ENCODE measurements around the gene SH3PXD2A. TPM values are rescaled to one million over a fixed set of nuclear protein-coding genes. Genes with fewer than 3 reads are reported as not detected.
"Not testable (repeated sequence)": the region's sequence is repeated elsewhere in the genome, so short reads cannot be mapped to it uniquely, and the experiment has no call there.

SH3PXD2A gene
- total and polyA plus RNA-seq, 7 donors: 19.0 to 58.2 (median 24.5) TPM

- peaks cover under 1 to 12% (median 9%) of the 10 kb centered on the region in 4 donors for H3K36me3 ChIP-seq
- peak overlapping the region; percentile 66 to 97 (median 71) for H3K27ac ChIP-seq
- H3K4me1 ChIP-seq: peaks cover 0 to 68% (median 55%) of the 10 kb centered on the region in 4 donors
- WGBS, 2 donors: 85 to 90% methylated on average over 3 of the region's 3 CpGs
- no peaks in the 10 kb centered on the region for H3K9me3 ChIP-seq
- H3K27me3 ChIP-seq: no peaks in the 10 kb centered on the region
- no peak for DNase-seq
- H3K4me3 ChIP-seq: no peak overlapping the region
- intact Hi-C loops (cut with DNase I): loop anchor here (10.0 kb wide), 1 partner anchor 178 kb away; no protein-coding TSS in a partner anchor
- TF ChIP-seq EP300 (IDR thresholded peaks at IDR 0.05): no peak
- TF ChIP-seq POLR2A (IDR thresholded peaks at IDR 0.05): no peak
- TF ChIP-seq CTCF (IDR thresholded peaks at IDR 0.05): no peak
- TF ChIP-seq POLR2AphosphoS5 (IDR thresholded peaks at IDR 0.05): no peak
These were observed 192.1 kb downstream of the SH3PXD2A start for GRCh38 chr10:103663236-103663635.

- DNase-seq, H3K4me3 ChIP-seq, H3K27me3 ChIP-seq, H3K9me3 ChIP-seq: not testable (repeated sequence)
- WGBS, 2 donors: 93 to 97% methylated on average over 3 of the region's 3 CpGs
- H3K27ac ChIP-seq: peak overlapping the region; percentile 66 to 97 (median 71)
- intact Hi-C loops (cut with DNase I): loop anchor here (10.0 kb wide), 1 partner anchor 178 kb away; no protein-coding TSS in a partner anchor
- H3K36me3 ChIP-seq: peaks cover 6 to 17% (median 11%) of the 10 kb centered on the region in 4 donors
- H3K4me1 ChIP-seq: peaks cover 0 to 68% (median 49%) of the 10 kb centered on the region in 4 donors
These were observed 192.7 kb downstream of the SH3PXD2A start for GRCh38 chr10:103662704-103663103.

DNA sequence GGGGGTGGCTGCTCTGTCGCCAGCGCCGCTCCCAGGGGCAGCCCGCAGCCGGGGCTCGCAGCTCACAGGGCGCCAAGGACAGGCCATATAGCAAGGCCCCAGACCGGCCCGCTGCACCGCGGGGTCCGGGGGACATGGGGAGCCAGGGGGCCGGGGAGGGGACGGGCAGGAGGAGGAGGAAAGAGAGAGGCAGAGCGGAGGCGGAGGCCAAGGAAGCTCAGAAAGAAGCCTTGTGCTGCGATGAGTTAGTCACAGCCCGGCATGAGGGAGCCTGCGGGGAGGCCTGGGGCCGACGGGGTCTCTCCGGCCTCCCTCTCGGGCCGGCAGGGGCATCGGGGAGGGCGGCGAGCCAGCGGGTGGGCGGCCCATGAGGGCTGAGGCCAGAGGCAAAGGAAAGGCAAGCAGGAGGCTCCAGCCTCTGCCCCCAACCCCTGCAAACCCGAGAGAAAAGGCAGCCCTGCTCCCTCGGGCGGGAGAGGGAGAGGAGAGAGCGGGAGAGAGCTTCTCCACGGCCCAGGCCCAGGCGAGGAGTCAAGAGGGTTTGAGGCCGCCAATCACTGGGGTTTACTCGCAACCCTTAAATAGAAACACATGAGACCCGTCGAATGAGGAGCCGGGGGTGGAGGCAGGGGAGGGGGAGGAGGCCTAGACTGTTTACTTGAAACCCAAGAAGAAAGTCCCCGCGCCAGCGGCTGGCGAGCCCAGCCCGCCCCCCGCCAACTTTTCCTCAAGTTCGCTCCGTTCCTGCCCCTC lies 194.0 kb downstream of the SH3PXD2A start:
- intact Hi-C loops (cut with DNase I): loop anchor here (10.0 kb wide), 1 partner anchor 177 kb away; no protein-coding TSS in a partner anchor
- peaks cover 0 to 61% (median 44%) of the 10 kb centered on the region in 4 donors for H3K4me1 ChIP-seq
- peak; percentile 98 for DNase-seq

GRCh38 chr10:103660364-103661197 lies 194.8 kb downstream of the SH3PXD2A start:
- H3K4me3 ChIP-seq: peak overlapping the region; percentile 46 to 81 (median 66)
- intact Hi-C loops (cut with DNase I): loop anchor here (10.0 kb wide), 1 partner anchor 176 kb away; no protein-coding TSS in a partner anchor
- peaks cover 7 to 28% (median 14%) of the 10 kb centered on the region in 4 donors for H3K36me3 ChIP-seq
- H3K4me1 ChIP-seq: peaks cover 0 to 61% (median 44%) of the 10 kb centered on the region in 4 donors
- DNase-seq: peak; percentile 78
- peaks cover 0 to 4% (median 0%) of the 10 kb centered on the region in 4 donors for H3K9me3 ChIP-seq
- no peak for TF ChIP-seq EP300 (IDR thresholded peaks at IDR 0.05)
- no peak for TF ChIP-seq CTCF (IDR thresholded peaks at IDR 0.05)
- TF ChIP-seq POLR2A (IDR thresholded peaks at IDR 0.05): no peak
- TF ChIP-seq POLR2AphosphoS5 (IDR thresholded peaks at IDR 0.05): no peak
- no peaks in the 10 kb centered on the region for H3K27me3 ChIP-seq
- H3K27ac ChIP-seq: peak overlapping the region; percentile 96 to 98 (median 98)
- WGBS, 2 donors: 55 to 69% methylated on average over 42 of the region's 42 CpGs

More for the DNA sequence above, 194.0 kb downstream of the SH3PXD2A start:
- Histone ChIP-seq H3K27ac (peak overlapping the region; percentile 96 to 98 (median 98)), H3K36me3 (peaks cover 7 to 28% (median 14%) of the 10 kb centered on the region in 4 donors), H3K27me3 (no peaks in the 10 kb centered on the region), H3K4me3 (peak overlapping the region; percentile 46 to 81 (median 66)), H3K9me3 (peaks cover 0 to 4% (median 0%) of the 10 kb centered on the region in 4 donors)
- 75 to 82% methylated on average over 48 of the region's 48 CpGs for WGBS, 2 donors
- TF ChIP-seq POLR2AphosphoS5 (IDR thresholded peaks at IDR 0.05): peak; percentile 95 to 97 (median 96)
- TF ChIP-seq EP300 (IDR thresholded peaks at IDR 0.05): no peak
- peak; percentile 91 to 93 for TF ChIP-seq POLR2A (IDR thresholded peaks at IDR 0.05)

DNA sequence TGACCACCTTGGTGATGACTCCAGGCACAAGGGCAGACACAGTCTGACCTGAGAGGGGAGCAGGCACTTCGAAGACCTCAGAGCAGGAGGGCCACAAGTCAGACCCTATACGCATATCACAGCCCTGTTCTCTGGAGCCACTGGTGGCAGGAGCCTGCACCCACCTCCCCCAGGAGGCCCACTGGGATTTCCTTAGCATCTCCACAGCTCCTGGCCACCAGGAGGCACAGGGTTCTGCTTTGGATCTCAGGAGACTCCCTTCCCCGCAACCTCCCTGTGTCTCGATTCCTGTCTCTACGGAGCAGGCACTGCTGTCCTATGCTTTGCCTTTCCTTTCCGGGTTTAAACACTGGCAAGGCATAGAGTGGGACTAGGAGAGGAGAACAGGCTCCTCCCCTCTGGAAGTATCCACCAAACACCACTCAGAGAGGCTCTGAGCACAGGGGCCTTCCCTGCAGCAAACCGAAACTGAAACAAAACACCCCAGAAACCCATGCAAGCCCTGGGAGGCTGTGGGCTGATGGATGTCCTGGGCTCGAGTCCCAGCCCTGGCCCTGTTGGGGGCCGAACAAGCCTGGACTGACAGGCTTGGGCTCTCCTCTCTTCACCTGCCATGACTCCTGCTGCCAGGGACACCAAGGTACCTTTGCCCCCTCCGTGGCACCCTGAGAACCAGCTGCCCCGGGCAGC lies 195.6 kb downstream of the SH3PXD2A start:
- intact Hi-C loops (cut with DNase I): loop anchor here (10.0 kb wide), 1 partner anchor 175 kb away; no protein-coding TSS in a partner anchor
- no peak for TF ChIP-seq CTCF (IDR thresholded peaks at IDR 0.05)
- peak in 1 of 2 donors; percentile 19 for TF ChIP-seq POLR2A (IDR thresholded peaks at IDR 0.05)
- no peak for TF ChIP-seq EP300 (IDR thresholded peaks at IDR 0.05)
- TF ChIP-seq POLR2AphosphoS5 (IDR thresholded peaks at IDR 0.05): peak; percentile 24 to 79 (median 75)
- Histone ChIP-seq H3K4me3 (peak overlapping the region; percentile 46 to 81 (median 66)), H3K9me3 (peaks cover 0 to 4% (median 0%) of the 10 kb centered on the region in 4 donors), H3K4me1 (peaks cover 0 to 61% (median 45%) of the 10 kb centered on the region in 4 donors), H3K27ac (peak overlapping the region; percentile 96 to 98 (median 98)), H3K27me3 (no peaks in the 10 kb centered on the region), H3K36me3 (peaks cover 7 to 28% (median 17%) of the 10 kb centered on the region in 4 donors)
- peak; percentile 92 for DNase-seq
- WGBS, 2 donors: 49 to 58% methylated on average over 11 of the region's 11 CpGs

Measured in sigmoid colon (tissue), 7 donors.